Body of pancreas (tissue), 4 donors: ENCODE measurements around the gene SNED1. TPM values are rescaled to one million over a fixed set of nuclear protein-coding genes. Genes with fewer than 3 reads are reported as not detected.

Experiments
- ATAC-seq: fragments of 150-250 bp; one replicate; pipeline ENCODE4 v1.9.1; 2016
- DNase-seq, 4 donors: peaks; one replicate each; pipeline ENCODE4 v3.0.0-alpha.2; 2019
- H3K27ac ChIP-seq, 4 donors: fragments of 200-600 bp; sonication (generic); 1 replicate in 3 of 4; 2 replicates in 1 of 4; pipeline versions ENCODE4 v1.5.1 to v1.6.1; 2016 to 2019; ENCODE audit warnings: mild to moderate bottlenecking in 1 of 4, mixed read lengths in 1 of 4, moderate library complexity in 1 of 4
- H3K27me3 ChIP-seq, 2 donors: fragments of 200-600 bp; sonication (generic); one replicate each; pipeline ENCODE4 v1.6.0; 2016; ENCODE audit warnings: mild to moderate bottlenecking in 1 of 2
- H3K36me3 ChIP-seq, 2 donors: fragments of 200-600 bp; sonication (generic); replicated peaks in 1 of 2; 2 replicates each; pipeline ENCODE4 v1.5.1; 2016; ENCODE audit warnings: low read depth in 2 of 2; ENCODE audit not compliant: insufficient read depth in 1 of 2
- H3K4me1 ChIP-seq: fragments of 200-600 bp; sonication (generic); one replicate; pipeline ENCODE4 v1.6.0; 2016
- H3K4me3 ChIP-seq, 2 donors: fragments of 200-600 bp; sonication (generic); 1 replicate in 1 of 2; 2 replicates in 1 of 2; pipeline ENCODE4 v1.5.1; 2016 to 2019
- H3K9me3 ChIP-seq, 3 donors: fragments of 200-600 bp; sonication (generic); 1 replicate in 2 of 3; 2 replicates in 1 of 3; pipeline ENCODE4 v1.5.1; 2016
- CTCF ChIP-seq, 7 experiments: fragments of 450-650 bp in 4 of 7; fragments of 200-600 bp in 3 of 7; sonication (generic) in 3 of 7; IDR thresholded peaks; one replicate each; pipeline ENCODE4 v1.5.1; 2016 to 2019; ENCODE audit warnings: antibody characterized with exemption in 7 of 7
- POLR2A ChIP-seq, 3 donors: fragments of 450-650 bp; IDR thresholded peaks; one replicate each; pipeline ENCODE4 v1.6.1; 2016; ENCODE audit warnings: antibody characterized with exemption in 3 of 3, mild to moderate bottlenecking in 2 of 3
- WGBS, 2 donors: methylation state at CpG; one replicate each; pipeline ENCODE4 v1.1.5; 2017; 5-methylcytosine and 5-hydroxymethylcytosine counted together
- intact Hi-C: fragments of 100-400 bp; cut with DNase I; formaldehyde crosslinking; loops from one replicate; pipeline ENCODE4 v1.15.1; 2023
- total RNA-seq, 2 donors: library from RNA; depleted of rRNA; stranded (reverse); fragments of >200 nt; gene quantifications; one replicate each; pipeline ENCODE4 v1.1.0, GENCODE V29; 2016

The SNED1 gene
- total RNA-seq, 2 donors from 2014 or later: 13.5 to 33.0 TPM

- peak in 1 of 4 donors; percentile 11 for DNase-seq
- Histone ChIP-seq H3K36me3 (no peaks in the 10 kb centered on the region), H3K27ac (peak overlapping the region; percentile 4 to 78 (median 54)), H3K4me3 (no peak overlapping the region), H3K4me1 (peaks cover 64% of the 10 kb centered on the region), H3K27me3 (no peaks in the 10 kb centered on the region), H3K9me3 (no peaks in the 10 kb centered on the region)
- ATAC-seq: no peak
- WGBS, 2 donors: 47 to 80% methylated on average over 4 to 16 of the region's 16 CpGs
- TF ChIP-seq POLR2A (IDR thresholded peaks at IDR 0.05) (no peak), CTCF (IDR thresholded peaks at IDR 0.05) (no peak)
- intact Hi-C loops: no loop called here
Measured at GRCh38 chr2:240994171-240994896, 4.1 kb upstream of the SNED1 start.

- H3K27me3 ChIP-seq: no peaks in the 10 kb centered on the region
- intact Hi-C loops: no loop called here
- no peak overlapping the region for H3K4me3 ChIP-seq
- H3K4me1 ChIP-seq: peaks cover 73% of the 10 kb centered on the region
- peak overlapping the region in 3 of 4 donors; percentile 59 to 78 (median 64) for H3K27ac ChIP-seq
- 71 to 72% methylated on average over 14 to 24 of the region's 24 CpGs for WGBS, 2 donors
- H3K9me3 ChIP-seq: no peaks in the 10 kb centered on the region
- ATAC-seq: no peak
- H3K36me3 ChIP-seq: no peaks in the 10 kb centered on the region
- TF ChIP-seq POLR2A (IDR thresholded peaks at IDR 0.05) (no peak), CTCF (IDR thresholded peaks at IDR 0.05) (no peak)
- peak in 3 of 4 donors; percentile 16 to 35 (median 35) for DNase-seq
Measured at GRCh38 chr2:240995041-240996021, 3.1 kb upstream of the SNED1 start.

GRCh38 chr2:240996161-240996833 lies 2.1 kb upstream of the SNED1 start:
- no peak overlapping the region for H3K4me3 ChIP-seq
- H3K9me3 ChIP-seq: no peaks in the 10 kb centered on the region
- ATAC-seq (no peak), DNase-seq (peak in 2 of 4 donors; percentile 6 to 14)
- no peaks in the 10 kb centered on the region for H3K27me3 ChIP-seq
- no peaks in the 10 kb centered on the region for H3K36me3 ChIP-seq
- peaks cover 78% of the 10 kb centered on the region for H3K4me1 ChIP-seq
- peak overlapping the region in 3 of 4 donors; percentile 66 to 85 (median 78) for H3K27ac ChIP-seq
- TF ChIP-seq POLR2A (IDR thresholded peaks at IDR 0.05): no peak
- TF ChIP-seq CTCF (IDR thresholded peaks at IDR 0.05): no peak
- 63 to 89% methylated on average over 8 to 16 of the region's 19 CpGs for WGBS, 2 donors
- intact Hi-C loops: no loop called here

GRCh38 chr2:240996834-240997140 lies 1.6 kb upstream of the SNED1 start:
- ATAC-seq (no peak), DNase-seq (no peak)
- 68 to 72% methylated on average over 6 to 13 of the region's 13 CpGs for WGBS, 2 donors
- no peak overlapping the region for H3K4me3 ChIP-seq
- no peaks in the 10 kb centered on the region for H3K9me3 ChIP-seq
- no peaks in the 10 kb centered on the region for H3K27me3 ChIP-seq
- no peak for TF ChIP-seq CTCF (IDR thresholded peaks at IDR 0.05)
- TF ChIP-seq POLR2A (IDR thresholded peaks at IDR 0.05): no peak
- no peaks in the 10 kb centered on the region for H3K36me3 ChIP-seq
- intact Hi-C loops: no loop called here
- H3K27ac ChIP-seq: peak overlapping the region in 3 of 4 donors; percentile 66 to 85 (median 78)
- peaks cover 73% of the 10 kb centered on the region for H3K4me1 ChIP-seq
